Activated T-cell treated with anti-CD3 and anti-CD28 coated beads, Interleukin-2, amount 50 U/mL, for 72 hours (primary cell): Measurements from ENCODE around the gene GPER1. TPM values are rescaled to one million over a fixed set of nuclear protein-coding genes. Genes with fewer than 3 reads are reported as not detected.

Source experiments
- ATAC-seq, 2 donors: fragments of 150-1000 bp; cut with Tn5 transposase; replicated peaks in 1 of 2; 2 replicates each; pipeline ENCODE4 v1.10.0; 2021; ENCODE audit warnings: moderate library complexity in 2 of 2, mild to moderate bottlenecking in 1 of 2
- DNase-seq, 2 donors: peaks; one replicate each; pipeline ENCODE4 v3.0.0; 2021 to 2022; ENCODE audit warnings: mixed read lengths in 1 of 2
- H3K27ac Mint-ChIP-seq: one replicate; pipeline ENCODE4 v1.8.0; 2022; ENCODE audit warnings: mild to moderate bottlenecking, moderate library complexity, mixed read lengths
- H3K27me3 Mint-ChIP-seq: one replicate; pipeline ENCODE4 v1.8.0; 2022; ENCODE audit warnings: low read depth, mixed read lengths
- H3K36me3 Mint-ChIP-seq, 2 donors: one replicate each; pipeline ENCODE4 v1.8.0; 2022; ENCODE audit warnings: mixed read lengths in 2 of 2, mild to moderate bottlenecking in 1 of 2; ENCODE audit not compliant: insufficient read depth in 2 of 2
- H3K4me1 Mint-ChIP-seq: one replicate; pipeline ENCODE4 v1.8.0; 2022; ENCODE audit warnings: low read depth, mixed read lengths
- H3K4me3 Mint-ChIP-seq, 2 donors: one replicate each; pipeline ENCODE4 v1.8.0; 2022; ENCODE audit warnings: mild to moderate bottlenecking in 2 of 2, mixed read lengths in 2 of 2, moderate library complexity in 2 of 2
- H3K9me3 Mint-ChIP-seq, 2 donors: one replicate each; pipeline ENCODE4 v1.8.0; 2022; ENCODE audit warnings: mixed read lengths in 2 of 2
- total RNA-seq, 2 donors: library from RNA; stranded (reverse); gene quantifications; one replicate each; pipeline ENCODE4 v1.2.3, GENCODE V29; 2022

GPER1 gene
- total RNA-seq, 2 donors from 2014 or later = 0.24 to 0.56 TPM

- no peak for ATAC-seq
- peaks cover 6 to 10% of the 10 kb centered on the region in 2 donors for H3K36me3 Mint-ChIP-seq
- peaks cover 39% of the 10 kb centered on the region for H3K4me1 Mint-ChIP-seq
- DNase-seq = no peak
- H3K27ac Mint-ChIP-seq = no peak overlapping the region
- no peaks in the 10 kb centered on the region for H3K27me3 Mint-ChIP-seq
- H3K9me3 Mint-ChIP-seq = no peaks in the 10 kb centered on the region
- H3K4me3 Mint-ChIP-seq = peak overlapping the region; percentile 55 to 60
These were observed 13.9 kb downstream of the GPER1 start for GRCh38 chr7:1101563-1102431.

GRCh38 chr7:1103009-1103788 is 15.3 kb downstream of the GPER1 start:
- peak; percentile 69 to 72 for DNase-seq
- Mint-ChIP-seq H3K4me1 (peaks cover 39% of the 10 kb centered on the region), H3K36me3 (peaks cover 0 to 1% of the 10 kb centered on the region in 2 donors), H3K27me3 (no peaks in the 10 kb centered on the region), H3K27ac (peak overlapping the region; percentile 62), H3K9me3 (no peaks in the 10 kb centered on the region), H3K4me3 (peak overlapping the region; percentile 64 to 77)
- ATAC-seq = peak; percentile 91

GRCh38 chr7:1103789-1104515 is 16.0 kb downstream of the GPER1 start:
- no peaks in the 10 kb centered on the region for H3K36me3 Mint-ChIP-seq
- H3K27me3 Mint-ChIP-seq = no peaks in the 10 kb centered on the region
- no peaks in the 10 kb centered on the region for H3K9me3 Mint-ChIP-seq
- DNase-seq (peak in 1 of 2 donors; percentile 15), ATAC-seq (peak; percentile 14 to 26)
- H3K4me3 Mint-ChIP-seq = peak overlapping the region; percentile 64 to 77
- H3K4me1 Mint-ChIP-seq = peaks cover 39% of the 10 kb centered on the region
- no peak overlapping the region for H3K27ac Mint-ChIP-seq

GRCh38 chr7:1104516-1105179 is 16.7 kb downstream of the GPER1 start:
- Mint-ChIP-seq H3K36me3 (no peaks in the 10 kb centered on the region), H3K4me3 (no peak overlapping the region)

GRCh38 chr7:1105189-1105588 is 17.3 kb downstream of the GPER1 start:
- Mint-ChIP-seq H3K9me3 (no peaks in the 10 kb centered on the region), H3K4me3 (no peak overlapping the region), H3K4me1 (peaks cover 39% of the 10 kb centered on the region), H3K36me3 (no peaks in the 10 kb centered on the region), H3K27ac (no peak overlapping the region), H3K27me3 (no peaks in the 10 kb centered on the region)
- ATAC-seq (no peak), DNase-seq (no peak)

More at GRCh38 chr7:1104516-1105179, 16.7 kb downstream of the GPER1 start:
- DNase-seq (no peak), ATAC-seq (no peak)
- no peak overlapping the region for H3K27ac Mint-ChIP-seq
- peaks cover 39% of the 10 kb centered on the region for H3K4me1 Mint-ChIP-seq
- no peaks in the 10 kb centered on the region for H3K27me3 Mint-ChIP-seq
- H3K9me3 Mint-ChIP-seq = no peaks in the 10 kb centered on the region

- Mint-ChIP-seq H3K4me1 (peaks cover 39% of the 10 kb centered on the region), H3K9me3 (no peaks in the 10 kb centered on the region), H3K27ac (no peak overlapping the region), H3K36me3 (no peaks in the 10 kb centered on the region), H3K27me3 (no peaks in the 10 kb centered on the region), H3K4me3 (no peak overlapping the region)
- no peak for ATAC-seq
- DNase-seq = no peak
These were observed 18.3 kb downstream of the GPER1 start for GRCh38 chr7:1106063-1106792.

GRCh38 chr7:1106793-1107421 is 19.0 kb downstream of the GPER1 start:
- ATAC-seq = no peak
- peaks cover 39% of the 10 kb centered on the region for H3K4me1 Mint-ChIP-seq
- H3K27ac Mint-ChIP-seq = no peak overlapping the region
- no peaks in the 10 kb centered on the region for H3K9me3 Mint-ChIP-seq
- H3K4me3 Mint-ChIP-seq = no peak overlapping the region
- no peak for DNase-seq
- H3K27me3 Mint-ChIP-seq = no peaks in the 10 kb centered on the region
- H3K36me3 Mint-ChIP-seq = no peaks in the 10 kb centered on the region

GRCh38 chr7:1108264-1108920 is 20.5 kb downstream of the GPER1 start:
- ATAC-seq = no peak
- no peak for DNase-seq
- Mint-ChIP-seq H3K4me3 (no peak overlapping the region), H3K9me3 (no peaks in the 10 kb centered on the region), H3K36me3 (no peaks in the 10 kb centered on the region), H3K27me3 (no peaks in the 10 kb centered on the region), H3K4me1 (peaks cover 28% of the 10 kb centered on the region), H3K27ac (no peak overlapping the region)

- Mint-ChIP-seq H3K27me3 (no peaks in the 10 kb centered on the region), H3K36me3 (no peaks in the 10 kb centered on the region), H3K27ac (no peak overlapping the region), H3K9me3 (no peaks in the 10 kb centered on the region), H3K4me3 (no peak overlapping the region), H3K4me1 (peaks cover 15% of the 10 kb centered on the region)
- DNase-seq (no peak), ATAC-seq (no peak)
These were observed 21.8 kb downstream of the GPER1 start for GRCh38 chr7:1109581-1110310.

- ATAC-seq (no peak), DNase-seq (no peak)
- Mint-ChIP-seq H3K9me3 (no peaks in the 10 kb centered on the region), H3K27me3 (no peaks in the 10 kb centered on the region), H3K4me1 (peaks cover 8% of the 10 kb centered on the region), H3K36me3 (peaks cover 0 to 1% of the 10 kb centered on the region in 2 donors), H3K27ac (no peak overlapping the region), H3K4me3 (no peak overlapping the region)
These were observed 22.4 kb downstream of the GPER1 start for GRCh38 chr7:1110358-1110757.

- Mint-ChIP-seq H3K9me3 (peaks cover 0 to 6% of the 10 kb centered on the region in 2 donors), H3K4me1 (peaks cover under 1% of the 10 kb centered on the region), H3K36me3 (peaks cover 1 to 3% of the 10 kb centered on the region in 2 donors), H3K27ac (no peak overlapping the region), H3K27me3 (no peaks in the 10 kb centered on the region), H3K4me3 (no peak overlapping the region)
- DNase-seq (no peak), ATAC-seq (no peak)
These were observed 23.2 kb downstream of the GPER1 start for GRCh38 chr7:1111156-1111555.
